Keratinocyte (primary cell): Measurements from ENCODE around the gene DNAJC28. TPM values are rescaled to one million over a fixed set of nuclear protein-coding genes. Genes with fewer than 3 reads are reported as not detected.

Experiments used
- DNase-seq: peaks from one replicate; pipeline ENCODE4 v3.0.0-alpha.2; 2011; ENCODE audit warnings: low read depth, missing footprints, low spot score
- FAIRE-seq: peaks from 2 replicates; lab custom pipeline; 2011; peaks lifted over from hg19 to GRCh38; lab: Jason Lieb, UNC
- H2AFZ ChIP-seq: 2 replicates; pipeline ENCODE4 v1.6.0; 2012; ENCODE audit warnings: low read length, control low read depth, inconsistent platforms; ENCODE audit not compliant: control insufficient read depth
- H3K27ac ChIP-seq: 2 replicates; pipeline ENCODE4 v1.5.1; 2011; ENCODE audit warnings: low read length; ENCODE audit not compliant: control insufficient read depth, insufficient read depth
- H3K27me3 ChIP-seq: 3 replicates; pipeline ENCODE4 v1.6.0; 2011; ENCODE audit warnings: low read length; ENCODE audit not compliant: control insufficient read depth, insufficient read depth; ENCODE audit errors: extremely low read depth
- H3K36me3 ChIP-seq, 2 experiments: 2 replicates in 1 of 2; 3 replicates in 1 of 2; pipeline ENCODE4 v1.5.1; 2011; ENCODE audit warnings: low read length in 2 of 2, mild to moderate bottlenecking in 1 of 2; ENCODE audit not compliant: control insufficient read depth in 2 of 2, insufficient read depth in 2 of 2; ENCODE audit errors: extremely low read depth in 1 of 2
- H3K4me1 ChIP-seq: 3 replicates; pipeline ENCODE4 v1.5.1; 2011; ENCODE audit warnings: low read length; ENCODE audit not compliant: control insufficient read depth, insufficient read depth; ENCODE audit errors: extremely low read depth
- H3K4me2 ChIP-seq: 3 replicates; pipeline ENCODE4 v1.6.0; 2011; ENCODE audit warnings: low read depth, low read length; ENCODE audit not compliant: control insufficient read depth, insufficient read depth; ENCODE audit errors: extremely low read depth
- H3K4me3 ChIP-seq, 3 experiments: fragments of 200-600 bp in 1 of 3; sonication (generic) in 1 of 3; 2 replicates in 2 of 3; 3 replicates in 1 of 3; pipeline ENCODE4 v1.5.1; 2011 to 2016; ENCODE audit warnings: low read length in 3 of 3, mild to moderate bottlenecking in 3 of 3, control low read depth in 2 of 3, inconsistent platforms in 1 of 3, low read depth in 1 of 3, mixed read lengths in 1 of 3, mixed run types in 1 of 3, moderate library complexity in 1 of 3; ENCODE audit not compliant: control insufficient read depth in 2 of 3, insufficient read depth in 2 of 3; ENCODE audit errors: extremely low read depth in 1 of 3
- H3K79me2 ChIP-seq: 2 replicates; pipeline ENCODE4 v1.6.0; 2012; ENCODE audit warnings: low read length; ENCODE audit not compliant: control insufficient read depth, insufficient read depth
- H3K9ac ChIP-seq: 3 replicates; pipeline ENCODE4 v1.6.0; 2011; ENCODE audit warnings: low read length; ENCODE audit not compliant: control insufficient read depth, insufficient read depth; ENCODE audit errors: extremely low read depth
- H3K9me1 ChIP-seq: 3 replicates; pipeline ENCODE4 v1.6.0; 2011; ENCODE audit warnings: low read length; ENCODE audit not compliant: control insufficient read depth, insufficient read depth; ENCODE audit errors: extremely low read depth
- H3K9me3 ChIP-seq: 2 replicates; pipeline ENCODE4 v1.5.1; 2012; ENCODE audit warnings: low read depth, low read length; ENCODE audit not compliant: control insufficient read depth
- H4K20me1 ChIP-seq: 3 replicates; pipeline ENCODE4 v1.6.0; 2011; ENCODE audit warnings: low read length; ENCODE audit not compliant: control insufficient read depth, insufficient read depth; ENCODE audit errors: extremely low read depth
- EZH2 ChIP-seq: IDR thresholded peaks from one replicate; pipeline ENCODE4 v1.6.1; 2012; ENCODE audit warnings: inconsistent platforms, mild to moderate bottlenecking, low read length, moderate library complexity
- dilution Hi-C: fragments of 300-500 bp; cut with MboI; formaldehyde crosslinking; loops from one replicate; pipeline ENCODE4 v1.7.0; 2020; ENCODE audit warnings: low sequenced_read_pairs; ENCODE audit not compliant: extremely low pct_ligation_motif_present
- polyA plus RNA-seq, 5 experiments: library from polyadenylated mRNA; depleted of rRNA in 3 of 5; stranded (reverse) in 3 of 5; stranded (forward) in 1 of 5; unstranded in 1 of 5; fragments of >200 nt; gene quantifications; 1 replicate in 1 of 5; 2 replicates in 3 of 5; 3 replicates in 1 of 5; pipeline versions ENCODE4 v1.2.1 to v1.2.3, GENCODE V29; 2011 to 2012; ENCODE audit warnings: missing spikeins in 2 of 5, low read depth in 1 of 5, low replicate concordance in 1 of 5
- TF ChIP-seq, protein P1 (sequence below), 3 experiments: IDR thresholded peaks in 1 of 3; conservative IDR thresholded peaks in 1 of 3; optimal IDR thresholded peaks in 1 of 3; 2 replicates in 2 of 3; 3 replicates in 1 of 3; pipeline versions ENCODE3 to v1.5.1; 2011; ENCODE audit warnings: low read length in 3 of 3, mild to moderate bottlenecking in 3 of 3, moderate library complexity in 2 of 3, control low read depth in 1 of 3, inconsistent platforms in 1 of 3; ENCODE audit not compliant: insufficient read depth in 2 of 3; ENCODE audit errors: extremely low read depth in 1 of 3

The DNAJC28 gene
- polyA plus RNA-seq, 1 donor (not counting 4 experiments of a cell fraction or from before 2014, with no cell fraction given) = 1.4 TPM

DNA sequence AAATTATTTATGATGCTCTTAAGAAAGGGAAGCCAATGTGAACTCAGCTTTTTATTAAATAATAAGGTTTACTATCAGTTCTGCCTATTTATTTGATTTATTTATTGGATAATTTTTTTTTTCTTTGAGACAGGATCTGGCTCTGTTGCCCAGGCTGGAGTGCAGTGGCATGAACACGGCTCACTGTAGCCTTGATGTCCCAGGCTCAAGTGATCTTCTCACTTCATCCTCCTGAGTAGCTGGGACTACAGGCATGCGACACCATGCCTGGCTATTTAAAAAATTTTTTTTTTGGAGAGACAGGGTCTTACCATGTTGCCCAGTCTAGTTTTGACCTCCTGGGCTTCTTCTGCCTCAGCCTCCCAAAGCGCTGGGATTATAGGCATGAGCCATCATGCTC lies 21.0 kb upstream of the DNAJC28 start:
- H3K9me1 ChIP-seq = no peaks in the 10 kb centered on the region
- H3K27me3 ChIP-seq = no peaks in the 10 kb centered on the region
- no peaks in the 10 kb centered on the region for H4K20me1 ChIP-seq
- H3K9ac ChIP-seq = no peak overlapping the region
- no peak for TF ChIP-seq EZH2
- TF ChIP-seq, protein P1, sequence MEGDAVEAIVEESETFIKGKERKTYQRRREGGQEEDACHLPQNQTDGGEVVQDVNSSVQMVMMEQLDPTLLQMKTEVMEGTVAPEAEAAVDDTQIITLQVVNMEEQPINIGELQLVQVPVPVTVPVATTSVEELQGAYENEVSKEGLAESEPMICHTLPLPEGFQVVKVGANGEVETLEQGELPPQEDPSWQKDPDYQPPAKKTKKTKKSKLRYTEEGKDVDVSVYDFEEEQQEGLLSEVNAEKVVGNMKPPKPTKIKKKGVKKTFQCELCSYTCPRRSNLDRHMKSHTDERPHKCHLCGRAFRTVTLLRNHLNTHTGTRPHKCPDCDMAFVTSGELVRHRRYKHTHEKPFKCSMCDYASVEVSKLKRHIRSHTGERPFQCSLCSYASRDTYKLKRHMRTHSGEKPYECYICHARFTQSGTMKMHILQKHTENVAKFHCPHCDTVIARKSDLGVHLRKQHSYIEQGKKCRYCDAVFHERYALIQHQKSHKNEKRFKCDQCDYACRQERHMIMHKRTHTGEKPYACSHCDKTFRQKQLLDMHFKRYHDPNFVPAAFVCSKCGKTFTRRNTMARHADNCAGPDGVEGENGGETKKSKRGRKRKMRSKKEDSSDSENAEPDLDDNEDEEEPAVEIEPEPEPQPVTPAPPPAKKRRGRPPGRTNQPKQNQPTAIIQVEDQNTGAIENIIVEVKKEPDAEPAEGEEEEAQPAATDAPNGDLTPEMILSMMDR (optimal IDR thresholded peaks at IDR 0.05 in 1 of 3, IDR thresholded peaks at IDR 0.05 in 1 of 3, conservative IDR thresholded peaks at IDR 0.05 in 1 of 3; ENCODE audit: extremely low read depth in 1 of 3, insufficient read depth in 2 of 3, low read length in 3 of 3) = no peak
- no peaks in the 10 kb centered on the region for H3K4me1 ChIP-seq
- H3K27ac ChIP-seq = no peak overlapping the region
- no peaks in the 10 kb centered on the region for H3K9me3 ChIP-seq
- H2AFZ ChIP-seq = no peak overlapping the region
- dilution Hi-C loops = no loop called here
- H3K79me2 ChIP-seq = no peaks in the 10 kb centered on the region
- DNase-seq (no peak), FAIRE-seq (no peak)
- peaks cover 23 to 41% of the 10 kb centered on the region in 2 experiments for H3K36me3 ChIP-seq
- no peak overlapping the region for H3K4me3 ChIP-seq
- H3K4me2 ChIP-seq = no peak overlapping the region

DNA sequence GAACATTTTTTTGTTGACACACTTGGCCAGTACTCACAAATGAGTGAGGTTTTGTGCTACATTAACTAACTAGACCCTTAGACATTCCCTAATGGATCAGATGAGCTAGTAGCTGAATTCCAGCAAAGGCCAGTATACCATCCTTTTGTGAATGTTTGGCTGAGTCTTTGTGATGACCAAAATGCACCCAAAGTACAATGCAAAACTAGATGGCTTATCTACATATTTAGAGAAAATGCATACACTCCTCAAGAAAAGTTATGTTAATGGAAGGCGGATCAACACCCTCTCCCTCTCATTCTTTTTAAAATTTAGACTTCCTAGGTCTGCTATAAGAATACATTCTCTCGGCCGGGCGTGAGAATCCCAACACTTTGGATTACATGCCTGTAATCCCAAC lies 20.1 kb upstream of the DNAJC28 start:
- Histone ChIP-seq H3K9me3 (no peaks in the 10 kb centered on the region), H3K36me3 (peaks cover 21 to 33% of the 10 kb centered on the region in 2 experiments), H3K4me1 (no peaks in the 10 kb centered on the region), H3K27ac (no peak overlapping the region), H3K9me1 (no peaks in the 10 kb centered on the region), H3K9ac (no peak overlapping the region), H2AFZ (no peak overlapping the region), H3K4me3 (no peak overlapping the region), H3K27me3 (no peaks in the 10 kb centered on the region), H4K20me1 (no peaks in the 10 kb centered on the region), H3K4me2 (no peak overlapping the region), H3K79me2 (no peaks in the 10 kb centered on the region)
- TF ChIP-seq, protein P1 (optimal IDR thresholded peaks at IDR 0.05 in 1 of 3, IDR thresholded peaks at IDR 0.05 in 1 of 3, conservative IDR thresholded peaks at IDR 0.05 in 1 of 3; ENCODE audit: extremely low read depth in 1 of 3, insufficient read depth in 2 of 3, low read length in 3 of 3) = no peak
- no peak for TF ChIP-seq EZH2
- FAIRE-seq = no peak
- dilution Hi-C loops = no loop called here
- no peak for DNase-seq
